NB4 (cell line): ENCODE measurements around the gene LRRC28.
"Not testable (repeated sequence)": the region's sequence is repeated elsewhere in the genome, so short reads cannot be mapped to it uniquely, and the experiment has no call there.

Experiments used
- DNase-seq: peaks from one replicate; pipeline ENCODE4 v3.0.0; 2010; ENCODE audit warnings: low read depth
- H3K4me3 ChIP-seq: one replicate; pipeline ENCODE4 v1.5.1; 2011; ENCODE audit warnings: mild to moderate bottlenecking, low read depth, low read length, moderate library complexity
- CTCF ChIP-seq: IDR thresholded peaks from one replicate; pipeline ENCODE4 v1.5.1; 2012; ENCODE audit warnings: low read depth, low read length
- MYC ChIP-seq: IDR thresholded peaks from 2 replicates; pipeline ENCODE4 v1.6.1; 2011; ENCODE audit warnings: low read depth, low read length
- POLR2A ChIP-seq: IDR thresholded peaks from 2 replicates; pipeline ENCODE4 v1.6.1; 2011; ENCODE audit warnings: mild to moderate bottlenecking; ENCODE audit not compliant: insufficient read length; ENCODE audit errors: extremely low read depth
- TF ChIP-seq, protein P1 (sequence below): IDR thresholded peaks from 2 replicates; pipeline ENCODE4 v1.6.1; 2011; ENCODE audit warnings: low read depth, low read length

Gene LRRC28

DNA sequence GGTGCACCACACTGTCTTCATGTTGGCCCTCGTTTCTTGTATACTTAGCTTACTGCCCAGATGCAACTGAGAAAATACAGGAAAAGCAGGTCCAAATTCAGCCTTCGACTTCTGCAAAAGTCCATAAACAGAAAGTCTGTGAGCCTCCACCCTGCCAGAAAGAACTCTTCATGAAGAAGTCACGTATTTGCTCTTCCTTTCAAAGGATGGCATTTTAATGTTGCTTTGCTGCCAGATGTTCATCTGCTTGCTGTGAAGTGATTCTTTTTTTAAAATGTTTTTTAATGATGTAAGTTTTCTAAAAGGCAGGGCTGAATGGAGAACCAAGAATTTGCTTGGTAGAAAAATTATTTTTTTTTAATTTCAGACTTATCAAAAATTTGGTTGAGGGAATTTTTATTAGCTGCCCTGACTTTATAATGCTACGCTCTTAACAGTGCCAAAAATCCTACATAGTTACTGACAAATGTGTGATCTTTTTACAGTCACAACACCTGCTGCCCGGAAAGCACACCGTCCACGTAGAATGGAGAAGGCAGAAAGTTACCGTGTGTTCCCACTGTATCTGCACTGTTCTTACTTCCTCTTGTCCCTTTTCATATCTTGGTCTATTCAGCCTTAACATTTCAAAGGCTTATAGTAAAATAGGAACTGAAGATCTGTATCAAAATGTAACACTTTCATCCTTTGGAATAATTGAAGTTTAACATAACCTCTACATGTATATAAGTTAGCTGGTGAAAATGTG is 136.3 kb downstream of the LRRC28 start:
- TF ChIP-seq MYC: no peak
- no peak for DNase-seq
- H3K4me3 ChIP-seq: no peak overlapping the region

- no peak for TF ChIP-seq MYC
- TF ChIP-seq, protein P1, sequence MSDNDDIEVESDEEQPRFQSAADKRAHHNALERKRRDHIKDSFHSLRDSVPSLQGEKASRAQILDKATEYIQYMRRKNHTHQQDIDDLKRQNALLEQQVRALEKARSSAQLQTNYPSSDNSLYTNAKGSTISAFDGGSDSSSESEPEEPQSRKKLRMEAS: no peak
- no peak for TF ChIP-seq POLR2A
- no peak for TF ChIP-seq CTCF
- DNase-seq: no peak
- no peak overlapping the region for H3K4me3 ChIP-seq
These were observed 139.4 kb downstream of the LRRC28 start for GRCh38 chr15:99390667-99391066.

GRCh38 chr15:99393641-99394040 is 142.4 kb downstream of the LRRC28 start:
- no peak overlapping the region for H3K4me3 ChIP-seq
- no peak for TF ChIP-seq CTCF
- TF ChIP-seq, protein P1: no peak
- TF ChIP-seq MYC: no peak
- no peak for TF ChIP-seq POLR2A
- no peak for DNase-seq

GRCh38 chr15:99396375-99396774 is 145.1 kb downstream of the LRRC28 start:
- TF ChIP-seq POLR2A (no peak), MYC (no peak), CTCF (no peak)
- TF ChIP-seq, protein P1: no peak
- no peak overlapping the region for H3K4me3 ChIP-seq
- DNase-seq: no peak

DNA sequence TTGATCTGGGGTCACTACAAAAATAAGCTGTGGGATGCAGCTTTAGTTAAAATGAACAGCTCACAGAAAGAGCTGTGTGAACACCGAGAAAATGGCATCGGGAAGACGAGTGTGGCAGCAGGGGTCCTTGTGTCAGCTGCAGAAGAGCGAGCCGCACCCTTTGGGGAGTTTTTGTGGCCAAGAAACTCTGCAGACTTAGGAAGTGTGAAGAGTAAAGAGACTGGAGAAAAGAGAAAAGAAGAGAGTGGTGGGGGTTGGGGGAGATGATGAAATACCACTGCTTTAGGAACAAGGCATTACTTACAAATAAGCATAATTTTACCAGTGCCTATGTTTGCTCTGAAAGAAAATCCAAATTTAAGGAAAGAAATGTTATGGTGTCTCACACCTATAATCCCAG is 147.8 kb downstream of the LRRC28 start:
- TF ChIP-seq MYC (no peak), CTCF (no peak), POLR2A (no peak)
- TF ChIP-seq, protein P1: no peak
- DNase-seq: no peak
- no peak overlapping the region for H3K4me3 ChIP-seq

DNA sequence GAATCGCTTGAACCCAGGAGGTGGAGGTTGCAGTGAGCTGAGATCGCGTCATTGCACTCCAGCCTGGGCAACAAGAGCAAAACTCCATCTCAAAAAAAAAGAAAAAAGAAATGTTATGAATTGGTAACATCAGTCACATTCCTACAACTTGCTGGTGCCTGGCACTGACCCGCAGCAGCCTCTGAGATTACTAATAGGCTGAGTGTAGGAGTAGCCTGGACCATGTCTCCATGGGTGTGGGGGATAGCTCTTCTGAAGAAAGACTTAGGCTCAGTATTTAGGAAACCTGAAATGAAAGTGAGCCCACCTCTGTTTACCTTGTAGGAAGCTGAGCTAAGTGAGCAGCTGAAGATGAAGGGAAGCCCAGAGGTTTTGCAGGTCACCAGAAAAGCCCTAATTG is 148.3 kb downstream of the LRRC28 start:
- TF ChIP-seq MYC (no peak), CTCF (no peak), POLR2A (no peak)
- TF ChIP-seq, protein P1: no peak
- DNase-seq: no peak
- no peak overlapping the region for H3K4me3 ChIP-seq

- DNase-seq: not testable (repeated sequence)
These were observed 149.9 kb downstream of the LRRC28 start for GRCh38 chr15:99401216-99401615.

More at GRCh38 chr15:99401216-99401615, 149.9 kb downstream of the LRRC28 start:
- H3K4me3 ChIP-seq: not testable (repeated sequence)
